Measurements from ENCODE around the gene EXO5. TPM values are rescaled to one million over a fixed set of nuclear protein-coding genes. Genes with fewer than 3 reads are reported as not detected.
"Not testable (repeated sequence)": the region's sequence is repeated elsewhere in the genome, so short reads cannot be mapped to it uniquely, and the experiment has no call there.

Gene EXO5
- polyA plus RNA-seq, 1 donor from 2014 or later, result 14.1 TPM

DNA sequence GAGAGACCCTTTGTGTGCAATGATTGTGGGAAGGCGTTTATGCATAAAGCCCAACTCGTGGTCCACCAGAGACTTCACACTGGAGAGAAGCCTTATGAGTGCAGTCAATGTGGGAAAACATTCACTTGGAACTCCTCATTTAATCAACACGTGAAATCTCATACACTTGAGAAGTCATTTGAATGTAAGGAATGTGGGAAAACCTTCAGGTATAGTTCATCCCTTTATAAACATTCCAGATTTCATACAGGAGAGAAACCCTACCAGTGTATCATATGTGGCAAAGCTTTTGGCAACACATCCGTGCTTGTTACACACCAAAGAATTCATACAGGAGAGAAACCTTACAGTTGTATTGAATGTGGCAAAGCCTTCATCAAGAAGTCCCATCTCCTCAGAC is 38.4 kb downstream of the EXO5 start:
- no peaks in the 10 kb centered on the region for H3F3A ChIP-seq (ENCODE audit: insufficient read depth, low read length, poor library complexity, severe bottlenecking)
- H3K27ac ChIP-seq (ENCODE audit: low read length), result no peak overlapping the region
- H3K9me2 ChIP-seq (ENCODE audit: insufficient read depth, low read length), result no peaks in the 10 kb centered on the region
- TF ChIP-seq, protein P1, sequence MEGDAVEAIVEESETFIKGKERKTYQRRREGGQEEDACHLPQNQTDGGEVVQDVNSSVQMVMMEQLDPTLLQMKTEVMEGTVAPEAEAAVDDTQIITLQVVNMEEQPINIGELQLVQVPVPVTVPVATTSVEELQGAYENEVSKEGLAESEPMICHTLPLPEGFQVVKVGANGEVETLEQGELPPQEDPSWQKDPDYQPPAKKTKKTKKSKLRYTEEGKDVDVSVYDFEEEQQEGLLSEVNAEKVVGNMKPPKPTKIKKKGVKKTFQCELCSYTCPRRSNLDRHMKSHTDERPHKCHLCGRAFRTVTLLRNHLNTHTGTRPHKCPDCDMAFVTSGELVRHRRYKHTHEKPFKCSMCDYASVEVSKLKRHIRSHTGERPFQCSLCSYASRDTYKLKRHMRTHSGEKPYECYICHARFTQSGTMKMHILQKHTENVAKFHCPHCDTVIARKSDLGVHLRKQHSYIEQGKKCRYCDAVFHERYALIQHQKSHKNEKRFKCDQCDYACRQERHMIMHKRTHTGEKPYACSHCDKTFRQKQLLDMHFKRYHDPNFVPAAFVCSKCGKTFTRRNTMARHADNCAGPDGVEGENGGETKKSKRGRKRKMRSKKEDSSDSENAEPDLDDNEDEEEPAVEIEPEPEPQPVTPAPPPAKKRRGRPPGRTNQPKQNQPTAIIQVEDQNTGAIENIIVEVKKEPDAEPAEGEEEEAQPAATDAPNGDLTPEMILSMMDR (IDR thresholded peaks at IDR 0.05; ENCODE audit: poor library complexity, severe bottlenecking), result no peak
- no peak for TF ChIP-seq RAD21 (conservative IDR thresholded peaks at IDR 0.05)
- TF ChIP-seq MXI1 (conservative IDR thresholded peaks at IDR 0.05; ENCODE audit: poor library complexity, severe bottlenecking), result no peak
- TF ChIP-seq TAF1 (IDR thresholded peaks at IDR 0.05; ENCODE audit: low read depth), result no peak
- TF ChIP-seq, protein P2, sequence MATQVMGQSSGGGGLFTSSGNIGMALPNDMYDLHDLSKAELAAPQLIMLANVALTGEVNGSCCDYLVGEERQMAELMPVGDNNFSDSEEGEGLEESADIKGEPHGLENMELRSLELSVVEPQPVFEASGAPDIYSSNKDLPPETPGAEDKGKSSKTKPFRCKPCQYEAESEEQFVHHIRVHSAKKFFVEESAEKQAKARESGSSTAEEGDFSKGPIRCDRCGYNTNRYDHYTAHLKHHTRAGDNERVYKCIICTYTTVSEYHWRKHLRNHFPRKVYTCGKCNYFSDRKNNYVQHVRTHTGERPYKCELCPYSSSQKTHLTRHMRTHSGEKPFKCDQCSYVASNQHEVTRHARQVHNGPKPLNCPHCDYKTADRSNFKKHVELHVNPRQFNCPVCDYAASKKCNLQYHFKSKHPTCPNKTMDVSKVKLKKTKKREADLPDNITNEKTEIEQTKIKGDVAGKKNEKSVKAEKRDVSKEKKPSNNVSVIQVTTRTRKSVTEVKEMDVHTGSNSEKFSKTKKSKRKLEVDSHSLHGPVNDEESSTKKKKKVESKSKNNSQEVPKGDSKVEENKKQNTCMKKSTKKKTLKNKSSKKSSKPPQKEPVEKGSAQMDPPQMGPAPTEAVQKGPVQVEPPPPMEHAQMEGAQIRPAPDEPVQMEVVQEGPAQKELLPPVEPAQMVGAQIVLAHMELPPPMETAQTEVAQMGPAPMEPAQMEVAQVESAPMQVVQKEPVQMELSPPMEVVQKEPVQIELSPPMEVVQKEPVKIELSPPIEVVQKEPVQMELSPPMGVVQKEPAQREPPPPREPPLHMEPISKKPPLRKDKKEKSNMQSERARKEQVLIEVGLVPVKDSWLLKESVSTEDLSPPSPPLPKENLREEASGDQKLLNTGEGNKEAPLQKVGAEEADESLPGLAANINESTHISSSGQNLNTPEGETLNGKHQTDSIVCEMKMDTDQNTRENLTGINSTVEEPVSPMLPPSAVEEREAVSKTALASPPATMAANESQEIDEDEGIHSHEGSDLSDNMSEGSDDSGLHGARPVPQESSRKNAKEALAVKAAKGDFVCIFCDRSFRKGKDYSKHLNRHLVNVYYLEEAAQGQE (IDR thresholded peaks at IDR 0.05; ENCODE audit: borderline replicate concordance), result no peak
- no peak for TF ChIP-seq POLR2AphosphoS5 (IDR thresholded peaks at IDR 0.05)
- TF ChIP-seq SMC3 (conservative IDR thresholded peaks at IDR 0.05; ENCODE audit: poor library complexity), result no peak
- TF ChIP-seq EZH2 (IDR thresholded peaks at IDR 0.05; ENCODE audit: borderline replicate concordance, insufficient read depth, low read length, poor library complexity, severe bottlenecking), result no peak
- TF ChIP-seq EP300 (conservative IDR thresholded peaks at IDR 0.05; ENCODE audit: poor library complexity, severe bottlenecking), result no peak
- H3K36me3 ChIP-seq (ENCODE audit: insufficient read depth, low read length), result peaks cover 8% of the 10 kb centered on the region
- H3K4me3 ChIP-seq (ENCODE audit: low read length), result no peak overlapping the region
- H3K4me2 ChIP-seq (ENCODE audit: low read length), result no peak overlapping the region
- H2AFZ ChIP-seq (ENCODE audit: low read depth, low read length), result no peak overlapping the region
- H3K27me3 ChIP-seq (ENCODE audit: insufficient read depth, low read depth, low read length), result no peaks in the 10 kb centered on the region
- no peaks in the 10 kb centered on the region for H3K79me2 ChIP-seq (replicated peaks; ENCODE audit: insufficient read depth, low read length)
- H3K9ac ChIP-seq (ENCODE audit: low read length), result no peak overlapping the region
- no peaks in the 10 kb centered on the region for H4K20me1 ChIP-seq (ENCODE audit: insufficient read depth)
- H3K9me3 ChIP-seq (ENCODE audit: low read length), result no peaks in the 10 kb centered on the region

DNA sequence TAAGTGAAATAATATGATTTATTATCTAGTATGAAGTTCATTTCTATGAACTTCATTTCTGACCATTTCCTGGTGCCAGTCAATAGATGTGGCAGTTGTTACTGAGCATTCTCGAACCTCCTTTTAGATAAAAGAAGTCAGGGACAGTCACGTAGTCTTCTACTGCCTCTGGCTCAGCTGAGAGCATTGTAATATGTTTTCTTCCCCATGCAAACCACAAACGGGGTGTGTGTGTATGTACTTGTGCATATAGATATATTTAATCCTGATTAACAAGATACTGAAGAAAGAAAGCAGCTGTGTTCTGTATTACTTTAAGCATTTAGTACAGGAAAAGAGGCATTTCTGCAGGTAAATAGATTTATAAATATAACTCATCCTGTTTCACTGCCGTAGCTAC is 44.5 kb downstream of the EXO5 start:
- no peak for TF ChIP-seq TAF1 (IDR thresholded peaks at IDR 0.05; ENCODE audit: low read depth)
- TF ChIP-seq EP300 (conservative IDR thresholded peaks at IDR 0.05; ENCODE audit: poor library complexity, severe bottlenecking), result no peak
- no peak for TF ChIP-seq MXI1 (conservative IDR thresholded peaks at IDR 0.05; ENCODE audit: poor library complexity, severe bottlenecking)
- TF ChIP-seq, protein P1 (IDR thresholded peaks at IDR 0.05; ENCODE audit: poor library complexity, severe bottlenecking), result no peak
- no peak for TF ChIP-seq SMC3 (conservative IDR thresholded peaks at IDR 0.05; ENCODE audit: poor library complexity)
- no peaks in the 10 kb centered on the region for H3K9me3 ChIP-seq (ENCODE audit: low read length)

DNA sequence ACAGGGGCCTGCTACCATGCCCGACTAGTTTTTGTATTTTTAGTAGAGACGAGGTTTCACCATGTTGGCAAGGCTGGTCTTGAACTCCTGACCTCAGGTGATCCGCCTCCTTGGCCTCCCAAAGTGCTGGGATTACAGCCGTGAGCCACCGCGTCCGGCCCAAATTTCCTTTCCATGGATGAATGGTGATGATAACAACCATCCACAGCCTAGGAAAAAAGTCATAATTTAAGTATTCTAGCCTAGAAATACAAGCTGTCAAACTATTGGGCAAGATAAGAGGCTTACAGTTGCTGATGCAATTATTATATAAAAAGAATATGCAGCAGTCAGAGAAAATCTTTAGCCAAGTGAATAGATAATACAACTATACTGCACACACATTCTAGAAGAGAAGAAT is 46.2 kb downstream of the EXO5 start:
- H3K79me2 ChIP-seq (replicated peaks; ENCODE audit: insufficient read depth, low read length); H3K36me3 ChIP-seq (ENCODE audit: insufficient read depth, low read length); H2AFZ ChIP-seq (ENCODE audit: low read depth, low read length); H3K27ac ChIP-seq (ENCODE audit: low read length); H4K20me1 ChIP-seq (ENCODE audit: insufficient read depth); H3K9me2 ChIP-seq (ENCODE audit: insufficient read depth, low read length); H3K4me2 ChIP-seq (ENCODE audit: low read length); H3K4me3 ChIP-seq (ENCODE audit: low read length); H3K9me3 ChIP-seq (ENCODE audit: low read length); H3F3A ChIP-seq (ENCODE audit: insufficient read depth, low read length, poor library complexity, severe bottlenecking); H3K9ac ChIP-seq (ENCODE audit: low read length); H3K27me3 ChIP-seq (ENCODE audit: insufficient read depth, low read depth, low read length): not testable (repeated sequence)

More for the DNA sequence above, 44.5 kb downstream of the EXO5 start:
- Histone ChIP-seq H3K27me3 (ENCODE audit: insufficient read depth, low read depth, low read length) (no peaks in the 10 kb centered on the region), H3K9me2 (ENCODE audit: insufficient read depth, low read length) (no peaks in the 10 kb centered on the region), H3K36me3 (ENCODE audit: insufficient read depth, low read length) (no peaks in the 10 kb centered on the region), H4K20me1 (ENCODE audit: insufficient read depth) (no peaks in the 10 kb centered on the region), H3K9ac (ENCODE audit: low read length) (no peak overlapping the region), H3F3A (ENCODE audit: insufficient read depth, low read length, poor library complexity, severe bottlenecking) (no peaks in the 10 kb centered on the region), H3K4me3 (ENCODE audit: low read length) (no peak overlapping the region), H3K4me2 (ENCODE audit: low read length) (no peak overlapping the region), H3K27ac (ENCODE audit: low read length) (no peak overlapping the region), H2AFZ (ENCODE audit: low read depth, low read length) (no peak overlapping the region), H3K79me2 (replicated peaks; ENCODE audit: insufficient read depth, low read length) (no peaks in the 10 kb centered on the region)

Data from neural cell (in vitro differentiated cells).